HG02970 (cell line): Measurements from ENCODE around the gene DOCK2.
"Not testable (repeated sequence)": the region's sequence is repeated elsewhere in the genome, so short reads cannot be mapped to it uniquely, and the experiment has no call there.

Experiments
- ATAC-seq: cut with Tn5 transposase; IDR thresholded peaks from one replicate; pipeline ENCODE4 v1.9.1; 2021; ENCODE audit warnings: mild to moderate bottlenecking, moderate library complexity, moderate number of reproducible peaks; ENCODE audit not compliant: unreplicated experiment, low FRiP score

DOCK2 gene

GRCh38 chr5:169808118-169808581, 171.1 kb downstream of the DOCK2 start:
- ATAC-seq, result no peak

- not testable (repeated sequence) for ATAC-seq
Observed at GRCh38 chr5:169808880-169809279, 171.8 kb downstream of the DOCK2 start.

GRCh38 chr5:169809281-169809680, 172.2 kb downstream of the DOCK2 start:
- no peak for ATAC-seq

- no peak for ATAC-seq
Observed at GRCh38 chr5:169810524-169810923, 173.4 kb downstream of the DOCK2 start.

- ATAC-seq, result no peak
Observed at GRCh38 chr5:169811023-169811422, 173.9 kb downstream of the DOCK2 start.

DNA sequence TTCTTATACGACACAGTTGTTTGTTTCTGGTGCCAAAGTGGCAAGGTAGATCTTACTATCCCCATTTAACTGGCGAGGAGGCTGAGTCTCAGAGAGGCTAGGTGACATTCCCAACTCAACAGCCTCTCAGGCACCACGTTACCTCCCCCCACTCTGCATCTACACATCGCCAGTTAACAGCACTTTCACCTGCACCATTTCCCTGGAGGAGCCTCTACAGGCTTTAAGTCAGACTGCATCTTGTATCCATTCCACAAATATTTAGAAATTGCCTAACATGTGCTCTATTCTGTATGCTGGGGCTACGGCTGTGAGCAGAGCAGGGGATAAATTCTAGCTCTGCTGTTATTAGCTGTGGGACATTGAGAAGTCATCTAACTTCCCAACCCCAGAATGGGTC, 174.6 kb downstream of the DOCK2 start:
- no peak for ATAC-seq

GRCh38 chr5:169812786-169813185, 175.7 kb downstream of the DOCK2 start:
- ATAC-seq, result no peak

- ATAC-seq, result no peak
Observed at GRCh38 chr5:169814045-169814444, 177.0 kb downstream of the DOCK2 start.

DNA sequence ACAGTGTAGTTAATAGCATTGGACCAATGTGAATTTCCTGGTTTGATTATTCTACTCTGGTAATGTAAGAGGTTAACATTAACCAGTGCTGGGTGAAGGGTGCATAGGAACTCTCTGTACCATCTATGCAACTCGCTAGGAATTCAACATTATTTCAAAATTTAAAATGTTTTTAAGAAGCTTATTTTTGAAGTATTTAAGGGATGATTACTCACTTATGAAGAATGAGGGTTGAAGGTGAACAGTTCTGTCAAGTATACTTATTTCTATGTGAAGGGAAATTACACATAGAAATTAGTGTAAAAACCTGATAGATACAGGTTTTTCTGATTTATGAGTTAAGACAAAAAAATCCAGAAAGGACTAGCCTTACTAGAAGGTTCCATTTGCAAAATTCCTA, 177.4 kb downstream of the DOCK2 start:
- ATAC-seq, result no peak

DNA sequence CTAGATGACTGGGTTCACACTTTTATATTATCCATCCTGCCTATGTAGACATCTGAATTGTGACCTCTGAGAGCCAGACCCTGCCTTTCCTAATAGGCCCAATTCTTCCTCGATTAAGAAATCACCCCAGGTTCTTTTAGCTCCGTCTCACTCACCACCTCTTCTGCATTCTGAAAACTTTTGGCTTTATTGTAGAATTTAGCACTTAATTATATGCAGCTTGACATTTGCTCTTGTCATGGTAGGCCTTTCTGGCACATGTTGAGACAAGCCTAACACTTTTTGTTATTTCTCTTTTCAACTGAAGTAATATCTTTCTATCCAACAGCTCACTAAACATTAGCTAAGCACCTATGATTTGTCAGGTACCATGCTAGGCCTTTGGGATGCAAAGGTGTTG, 180.0 kb downstream of the DOCK2 start:
- ATAC-seq, result no peak

- ATAC-seq, result no peak
Observed at GRCh38 chr5:169826618-169827017, 189.5 kb downstream of the DOCK2 start.

DNA sequence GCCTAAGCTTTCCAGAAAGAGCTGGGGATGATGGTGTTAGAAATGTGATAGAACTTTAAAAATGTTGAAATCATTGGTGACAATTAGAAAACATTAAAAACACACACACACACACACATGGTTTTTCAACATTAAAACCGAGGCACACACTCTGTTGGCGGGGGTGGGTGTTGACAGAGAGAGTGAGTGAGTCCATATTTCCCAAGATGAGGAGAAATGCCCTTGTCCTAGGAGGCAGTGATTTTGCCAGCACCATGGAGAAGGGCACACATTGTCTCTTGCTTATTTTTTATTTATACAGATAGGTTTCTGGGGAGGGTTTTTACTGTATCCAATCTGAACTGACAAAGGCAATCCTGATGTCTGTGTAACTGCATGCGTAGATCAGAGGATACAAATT, 190.7 kb downstream of the DOCK2 start:
- ATAC-seq, result no peak

DNA sequence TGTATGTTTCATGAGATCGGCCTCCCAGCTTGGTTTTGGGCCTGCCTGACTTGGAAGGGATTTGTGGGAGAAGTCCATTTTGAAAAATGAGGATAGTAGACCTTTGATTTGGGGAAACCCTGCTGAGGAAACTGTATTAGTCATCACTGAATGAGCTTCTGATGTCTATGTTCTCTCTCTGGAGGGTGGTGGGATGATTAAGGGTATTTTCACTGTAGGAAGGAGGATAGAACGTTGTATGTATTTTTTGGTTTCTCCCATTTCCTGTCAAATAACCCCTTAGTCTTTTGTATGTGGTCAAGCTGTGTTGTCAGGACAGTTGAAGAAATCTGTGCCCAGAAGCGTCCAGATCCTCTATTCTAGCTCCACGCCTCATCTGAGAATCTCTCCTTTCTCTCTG, 191.3 kb downstream of the DOCK2 start:
- ATAC-seq, result no peak

DNA sequence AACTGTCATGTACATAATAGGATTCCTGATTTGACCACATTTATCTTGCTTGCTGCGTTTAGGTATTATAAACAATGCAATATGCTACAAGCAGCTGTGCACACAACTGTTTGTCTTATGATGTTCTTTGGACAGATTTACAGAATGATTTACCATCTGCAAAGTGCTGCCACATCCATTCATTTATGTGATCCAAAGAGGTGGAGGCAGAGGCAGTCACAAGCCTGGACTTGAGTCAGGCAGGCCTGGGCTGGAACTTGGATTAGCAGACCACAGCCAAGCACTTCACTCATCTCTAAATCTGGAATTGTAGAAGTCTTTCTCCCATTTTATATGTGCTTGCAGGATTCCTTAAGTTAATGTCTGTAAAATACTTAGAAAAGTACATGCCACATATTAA, 194.3 kb downstream of the DOCK2 start:
- no peak for ATAC-seq

DNA sequence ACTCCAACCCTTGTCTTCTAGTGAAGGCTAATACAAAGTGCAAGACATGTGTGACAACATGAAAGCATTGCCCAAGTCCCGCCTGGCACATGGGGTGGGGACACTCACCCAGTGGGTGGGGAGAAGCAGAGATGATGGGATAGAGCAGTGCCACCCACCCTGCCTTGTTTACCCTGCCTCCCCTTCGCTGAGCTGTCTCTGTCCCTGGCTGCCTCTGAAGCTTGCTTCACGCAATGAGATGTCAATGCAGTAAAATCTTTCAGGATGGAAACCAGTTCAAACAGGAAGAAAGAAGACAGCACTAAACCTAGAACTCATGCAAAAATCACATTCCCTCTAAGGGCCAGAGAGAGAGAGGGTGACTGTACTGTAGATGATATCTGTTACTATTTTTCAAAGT, 195.2 kb downstream of the DOCK2 start:
- no peak for ATAC-seq

DNA sequence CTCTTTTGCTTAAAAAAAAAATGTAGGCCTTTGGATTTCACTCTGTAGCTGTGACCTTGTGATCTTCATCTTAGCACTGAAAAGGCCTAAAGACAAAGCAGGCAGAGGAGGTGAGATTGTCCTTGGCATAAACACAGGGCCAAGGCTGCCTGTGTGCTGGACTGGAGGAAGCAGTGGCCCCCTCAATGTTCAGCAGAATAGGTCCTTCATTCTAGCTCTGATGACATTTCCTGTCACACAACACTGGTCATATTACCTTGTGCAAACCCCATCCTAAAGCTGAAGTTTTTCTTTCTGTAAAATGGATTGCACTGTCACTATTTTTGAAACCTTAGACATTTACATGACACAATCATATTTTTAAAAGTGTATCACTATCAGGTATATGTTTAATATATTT, 195.8 kb downstream of the DOCK2 start:
- no peak for ATAC-seq

- not testable (repeated sequence) for ATAC-seq
Observed at GRCh38 chr5:169833681-169834292, 196.7 kb downstream of the DOCK2 start.

DNA sequence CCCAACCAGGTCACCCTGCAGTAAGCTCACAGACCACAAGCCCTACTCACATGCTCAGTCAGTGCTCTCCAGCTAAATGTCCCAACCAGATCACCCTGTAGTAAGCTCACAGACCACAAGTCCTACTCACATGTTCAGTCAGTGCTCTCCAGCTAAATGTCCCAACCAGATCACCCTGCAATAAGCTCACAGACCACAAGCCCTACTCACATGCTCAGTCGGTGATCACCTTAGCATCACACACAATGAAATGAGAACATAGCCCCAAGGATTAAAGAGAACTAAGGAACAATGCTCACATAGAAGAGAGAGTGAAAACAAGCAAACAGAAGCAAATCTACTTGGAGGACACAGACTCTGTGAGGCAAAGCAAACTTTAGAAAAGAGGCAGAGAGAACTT, 197.5 kb downstream of the DOCK2 start:
- not testable (repeated sequence) for ATAC-seq

DNA sequence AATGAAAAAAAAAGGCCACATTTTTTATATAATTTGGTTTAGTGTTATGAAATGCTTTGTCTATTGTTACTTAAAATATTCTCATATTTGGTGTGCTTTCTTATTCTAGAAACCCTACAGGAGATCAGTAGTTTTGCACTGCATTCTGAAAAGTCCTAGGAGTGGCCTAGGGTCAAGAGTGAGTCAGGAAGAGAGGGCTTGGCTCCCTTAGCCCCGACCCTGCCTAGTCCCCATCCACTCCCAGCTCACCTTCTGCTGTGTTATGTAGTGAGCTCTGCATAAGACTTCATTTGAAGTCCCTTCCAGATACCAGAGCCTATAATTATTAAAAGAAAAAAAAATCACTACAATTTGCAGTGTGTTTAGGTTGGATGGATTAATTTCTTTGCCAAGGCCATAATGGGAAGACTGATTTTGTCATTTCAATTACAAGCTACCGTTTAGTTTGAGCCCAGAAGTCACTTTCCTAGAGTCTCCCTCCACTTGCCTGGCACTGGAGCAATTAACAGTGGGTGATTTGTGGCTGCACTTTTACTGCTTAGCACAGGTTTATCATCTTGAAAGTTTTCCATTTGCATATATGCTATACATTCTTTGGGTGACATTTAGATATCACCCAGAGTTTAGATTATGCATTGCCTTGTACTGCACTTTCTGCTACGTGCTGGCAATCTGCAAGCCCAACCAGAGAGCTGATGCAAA, 199.9 kb downstream of the DOCK2 start:
- no peak for ATAC-seq

DNA sequence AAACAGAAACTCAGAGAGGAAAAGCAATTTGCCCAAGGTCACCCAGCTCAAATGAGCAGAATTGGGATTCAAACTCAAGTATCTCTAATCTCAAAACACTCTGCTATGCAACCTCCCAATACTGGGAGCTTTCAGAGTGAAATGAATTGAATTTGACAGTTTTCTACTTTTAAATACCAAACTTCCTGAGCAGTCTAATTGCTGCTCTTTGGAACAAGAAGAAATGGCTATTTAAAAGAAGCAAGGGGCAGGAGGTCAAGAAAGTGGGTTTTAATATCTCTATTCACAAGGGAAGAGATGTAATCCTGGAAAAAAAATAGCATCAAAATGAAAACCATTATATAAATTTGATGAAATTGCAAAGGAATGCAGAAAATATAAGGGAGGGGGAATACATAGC, 200.6 kb downstream of the DOCK2 start:
- no peak for ATAC-seq

GRCh38 chr5:169838688-169839087, 201.6 kb downstream of the DOCK2 start:
- peak; percentile 56 for ATAC-seq

GRCh38 chr5:169840405-169840804, 203.3 kb downstream of the DOCK2 start:
- ATAC-seq, result no peak
